PC-3 (cell line): ENCODE data around the gene KSR1. TPM values are rescaled to one million over a fixed set of nuclear protein-coding genes. Genes with fewer than 3 reads are reported as not detected.

ENCODE experiments used
- ATAC-seq: fragments of 200-7000 bp; cut with Tn5 transposase; 2 replicates; pipeline ENCODE4 v1.9.1; 2020; ENCODE audit warnings: mild to moderate bottlenecking, moderate library complexity
- BruUV-seq: library from RNA; stranded (reverse); fragments of 400-500 nt; replicated peaks from 2 replicates; lab custom pipeline; 2021; lab: Mats Ljungman, UMichigan
- CTCF ChIA-PET: fragments of 300-600 bp; sonication (Branson Sonifier 250); formaldehyde crosslinking; loops from one replicate; lab custom pipeline; 2022; ENCODE audit warnings: antibody characterized with exemption; lab: Charles Lee
- POLR2A ChIA-PET: fragments of 300-600 bp; sonication (Branson Sonifier 250); formaldehyde crosslinking; loops from one replicate; lab custom pipeline; 2022; ENCODE audit warnings: antibody characterized with exemption; ENCODE audit not compliant: unreplicated experiment; lab: Charles Lee
- DNase-seq: peaks from one replicate; pipeline ENCODE4 v3.0.0-alpha.2; 2015
- H2AFZ ChIP-seq: fragments of 300-600 bp; sonication (generic); 2 replicates; pipeline ENCODE4 v1.6.0; 2016; ENCODE audit warnings: antibody characterized with exemption, low read length
- H3F3A ChIP-seq: fragments of 300-600 bp; sonication (generic); one replicate; pipeline ENCODE4 v1.6.0; 2017; ENCODE audit warnings: antibody characterized with exemption, low read length, control low read depth, mild to moderate bottlenecking; ENCODE audit not compliant: unreplicated experiment
- H3K27ac ChIP-seq: fragments of 300-600 bp; sonication (generic); 2 replicates; pipeline ENCODE4 v1.5.1; 2016; ENCODE audit warnings: mild to moderate bottlenecking, low read length
- H3K27me3 ChIP-seq: fragments of 300-600 bp; sonication (generic); 2 replicates; pipeline ENCODE4 v1.6.1; 2016; ENCODE audit warnings: low read length, mixed read lengths
- H3K36me3 ChIP-seq: fragments of 300-600 bp; sonication (generic); 2 replicates; pipeline ENCODE4 v1.6.1; 2016; ENCODE audit warnings: low read depth, mixed run types, low read length, mixed read lengths
- H3K4me1 ChIP-seq: fragments of 300-600 bp; sonication (generic); 2 replicates; pipeline ENCODE4 v1.5.1; 2016; ENCODE audit warnings: low read length; ENCODE audit not compliant: insufficient read depth
- H3K4me2 ChIP-seq: fragments of 300-600 bp; sonication (generic); 2 replicates; pipeline ENCODE4 v1.6.0; 2016; ENCODE audit warnings: low read length
- H3K4me3 ChIP-seq: fragments of 300-600 bp; sonication (generic); 2 replicates; pipeline ENCODE4 v1.5.1; 2016; ENCODE audit warnings: mild to moderate bottlenecking, low read length, mixed read lengths
- H3K79me2 ChIP-seq: fragments of 300-600 bp; sonication (generic); 2 replicates; pipeline ENCODE4 v1.6.1; 2017; ENCODE audit warnings: low read length, mixed read lengths
- H3K9ac ChIP-seq: fragments of 300-600 bp; sonication (generic); 2 replicates; pipeline ENCODE4 v1.6.0; 2016; ENCODE audit warnings: mild to moderate bottlenecking, low read length
- H3K9me2 ChIP-seq: fragments of 300-600 bp; sonication (generic); replicated peaks from 2 replicates; pipeline ENCODE4 v1.6.1; 2016; ENCODE audit warnings: mixed run types, low read length, mixed read lengths
- H3K9me3 ChIP-seq: fragments of 300-600 bp; sonication (generic); 2 replicates; pipeline ENCODE4 v1.6.1; 2016; ENCODE audit warnings: low read length, mixed read lengths
- H4K20me1 ChIP-seq: fragments of 300-600 bp; sonication (generic); 2 replicates; pipeline ENCODE4 v1.6.1; 2016; ENCODE audit warnings: low read length, mixed read lengths
- EZH2 ChIP-seq: fragments of 300-600 bp; sonication (generic); IDR thresholded peaks from one replicate; pipeline ENCODE4 v1.6.1; 2017; ENCODE audit warnings: antibody characterized with exemption, mild to moderate bottlenecking, low read length; ENCODE audit not compliant: unreplicated experiment
- EZH2phosphoT487 ChIP-seq: fragments of 300-600 bp; sonication (generic); IDR thresholded peaks from 2 replicates; pipeline ENCODE4 v1.6.1; 2018; ENCODE audit warnings: mild to moderate bottlenecking, antibody characterized with exemption, low read length, borderline replicate concordance
- intact Hi-C: fragments of 100-400 bp; cut with micrococcal nuclease; formaldehyde crosslinking; loops from 2 replicates; pipeline ENCODE4 v1.9.0; 2023
- total RNA-seq: library from RNA; depleted of rRNA; stranded (reverse); fragments of >200 nt; gene quantifications from 2 replicates; pipeline ENCODE4 v1.2.3, GENCODE V29; 2014
- TF ChIP-seq, protein P1 (sequence below): fragments of 300-600 bp; sonication (generic); conservative IDR thresholded peaks from 2 replicates; pipeline ENCODE4 v1.5.1; 2017; ENCODE audit warnings: antibody characterized with exemption, low read depth, mild to moderate bottlenecking, low read length

Gene KSR1
- total RNA-seq, 1 experiment from 2014 or later = 1.0 TPM

DNA sequence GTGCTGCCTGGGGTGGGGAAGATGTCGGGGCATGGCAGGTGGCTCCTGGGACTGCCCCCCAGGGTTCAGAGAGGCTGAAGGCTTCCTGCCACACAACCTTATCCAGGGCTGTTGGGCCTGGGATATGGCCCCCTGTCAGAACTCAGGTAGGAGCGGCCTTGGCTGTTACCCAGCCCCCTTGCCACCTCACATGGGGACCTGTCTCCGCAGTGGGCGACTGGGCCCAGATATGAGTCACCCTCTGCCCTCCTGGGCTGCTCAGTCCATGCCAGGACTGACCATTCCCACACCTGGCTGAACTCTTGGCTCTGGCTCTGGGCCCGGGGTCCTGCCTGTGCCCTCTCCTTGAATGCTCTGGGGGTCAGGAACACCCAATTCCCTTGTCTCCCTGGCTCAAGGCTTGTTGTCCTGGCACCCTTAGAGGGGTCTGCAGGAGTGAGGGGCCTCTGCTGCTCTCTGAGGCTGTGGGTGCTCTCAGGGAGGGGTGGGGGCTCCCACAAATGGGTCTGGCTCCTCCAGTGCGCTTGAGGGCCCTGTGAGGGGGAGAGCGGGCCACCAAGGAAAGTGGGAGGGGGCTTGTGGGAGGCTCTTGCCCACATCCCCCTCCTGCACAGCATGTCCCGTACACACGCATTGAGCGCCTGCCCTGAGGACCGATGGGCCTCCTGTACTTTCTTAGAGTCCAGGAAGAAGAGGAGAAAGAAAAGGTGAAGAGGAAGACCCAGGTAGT is 210.7 kb downstream of the KSR1 start:
- BruUV-seq = no TSS peak
- intact Hi-C loops = no loop called here
- Histone ChIP-seq H3K4me3 (no peak overlapping the region), H3K9me3 (no peaks in the 10 kb centered on the region), H3K79me2 (no peaks in the 10 kb centered on the region), H3K4me2 (no peak overlapping the region), H2AFZ (no peak overlapping the region), H3F3A (no peaks in the 10 kb centered on the region), H4K20me1 (no peaks in the 10 kb centered on the region), H3K4me1 (no peaks in the 10 kb centered on the region), H3K9ac (no peak overlapping the region), H3K9me2 (no peaks in the 10 kb centered on the region), H3K36me3 (no peaks in the 10 kb centered on the region), H3K27me3 (no peaks in the 10 kb centered on the region), H3K27ac (no peak overlapping the region)
- ChIA-PET CTCF (no interaction called here), POLR2A (no interaction called here)
- no peak for ATAC-seq
- no peak for DNase-seq
- TF ChIP-seq EZH2 (no peak), EZH2phosphoT487 (no peak)
- TF ChIP-seq, protein P1, sequence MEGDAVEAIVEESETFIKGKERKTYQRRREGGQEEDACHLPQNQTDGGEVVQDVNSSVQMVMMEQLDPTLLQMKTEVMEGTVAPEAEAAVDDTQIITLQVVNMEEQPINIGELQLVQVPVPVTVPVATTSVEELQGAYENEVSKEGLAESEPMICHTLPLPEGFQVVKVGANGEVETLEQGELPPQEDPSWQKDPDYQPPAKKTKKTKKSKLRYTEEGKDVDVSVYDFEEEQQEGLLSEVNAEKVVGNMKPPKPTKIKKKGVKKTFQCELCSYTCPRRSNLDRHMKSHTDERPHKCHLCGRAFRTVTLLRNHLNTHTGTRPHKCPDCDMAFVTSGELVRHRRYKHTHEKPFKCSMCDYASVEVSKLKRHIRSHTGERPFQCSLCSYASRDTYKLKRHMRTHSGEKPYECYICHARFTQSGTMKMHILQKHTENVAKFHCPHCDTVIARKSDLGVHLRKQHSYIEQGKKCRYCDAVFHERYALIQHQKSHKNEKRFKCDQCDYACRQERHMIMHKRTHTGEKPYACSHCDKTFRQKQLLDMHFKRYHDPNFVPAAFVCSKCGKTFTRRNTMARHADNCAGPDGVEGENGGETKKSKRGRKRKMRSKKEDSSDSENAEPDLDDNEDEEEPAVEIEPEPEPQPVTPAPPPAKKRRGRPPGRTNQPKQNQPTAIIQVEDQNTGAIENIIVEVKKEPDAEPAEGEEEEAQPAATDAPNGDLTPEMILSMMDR = no peak

- Histone ChIP-seq H3K4me2 (no peak overlapping the region), H2AFZ (no peak overlapping the region), H3K9me2 (no peaks in the 10 kb centered on the region), H4K20me1 (no peaks in the 10 kb centered on the region), H3K79me2 (no peaks in the 10 kb centered on the region), H3K9me3 (no peaks in the 10 kb centered on the region), H3K4me1 (no peaks in the 10 kb centered on the region), H3F3A (no peaks in the 10 kb centered on the region), H3K9ac (no peak overlapping the region), H3K4me3 (no peak overlapping the region), H3K27ac (no peak overlapping the region), H3K36me3 (no peaks in the 10 kb centered on the region), H3K27me3 (no peaks in the 10 kb centered on the region)
- BruUV-seq = no TSS peak
- no peak for ATAC-seq
- TF ChIP-seq EZH2phosphoT487 (no peak), EZH2 (no peak)
- TF ChIP-seq, protein P1 = no peak
- POLR2A ChIA-PET = no interaction called here
- CTCF ChIA-PET = no interaction called here
- intact Hi-C loops = no loop called here
- DNase-seq = no peak
These were observed 211.6 kb downstream of the KSR1 start for GRCh38 chr17:27667656-27668487.

GRCh38 chr17:27668488-27668823 is 212.2 kb downstream of the KSR1 start:
- H3K9me2 ChIP-seq = no peaks in the 10 kb centered on the region
- H3K4me2 ChIP-seq = no peak overlapping the region
- POLR2A ChIA-PET = no interaction called here

More at GRCh38 chr17:27668488-27668823, 212.2 kb downstream of the KSR1 start:
- intact Hi-C loops = no loop called here
- no peak for ATAC-seq
- no peaks in the 10 kb centered on the region for H3K4me1 ChIP-seq
- no peaks in the 10 kb centered on the region for H3K27me3 ChIP-seq
- no peak overlapping the region for H3K4me3 ChIP-seq
- TF ChIP-seq EZH2phosphoT487 (no peak), EZH2 (no peak)
- TF ChIP-seq, protein P1 = no peak
- no peaks in the 10 kb centered on the region for H3F3A ChIP-seq
- no peak overlapping the region for H3K9ac ChIP-seq
- H3K36me3 ChIP-seq = no peaks in the 10 kb centered on the region
- CTCF ChIA-PET = no interaction called here
- no peak for DNase-seq
- H3K79me2 ChIP-seq = no peaks in the 10 kb centered on the region
- no peak overlapping the region for H2AFZ ChIP-seq
- no peaks in the 10 kb centered on the region for H3K9me3 ChIP-seq
- BruUV-seq = no TSS peak
- no peaks in the 10 kb centered on the region for H4K20me1 ChIP-seq
- H3K27ac ChIP-seq = no peak overlapping the region
